ENCODE results near the gene TANGO2.

- TF ChIP-seq POLR2AphosphoS5 (IDR thresholded peaks at IDR 0.05; ENCODE audit: low read depth, low read length), result no peak
- no peak for TF ChIP-seq POLR2A (IDR thresholded peaks at IDR 0.05; ENCODE audit: low read depth, low read length)
Measured at GRCh38 chr22:20114506-20115475, 93.9 kb downstream of the TANGO2 start.
